Measurements from ENCODE around the gene RMDN3.

GRCh38 chr15:40688932-40689799, 65.9 kb downstream of the RMDN3 start:
- TF ChIP-seq CTCF (IDR thresholded peaks at IDR 0.05) (no peak), POLR2A (IDR thresholded peaks at IDR 0.05) (no peak)

All from esophagus squamous epithelium (tissue), 4 donors.